Non-pigmented ciliary epithelial cell (primary cell): Measurements from ENCODE around the gene ZKSCAN4.

ENCODE experiments used
- DNase-seq: peaks from one replicate; pipeline ENCODE4 v3.0.0-alpha.2; 2010; ENCODE audit warnings: low read depth

Gene ZKSCAN4

GRCh38 chr6:28252009-28252975 lies at the start of gene ZKSCAN4:
Gene ZKSCAN4 (minus strand): TSS chr6:28252269. CDS start chr6:28251980, 289 bp downstream.
- peak; percentile 72 for DNase-seq

- DNase-seq, result no peak
Measured at GRCh38 chr6:28296520-28297060, 44.5 kb upstream of the ZKSCAN4 start.

GRCh38 chr6:28295326-28295725 lies 43.3 kb upstream of the ZKSCAN4 start:
- DNase-seq, result no peak

- DNase-seq, result no peak
Measured at GRCh38 chr6:28291573-28291972, 39.5 kb upstream of the ZKSCAN4 start.

GRCh38 chr6:28282926-28283325 lies 30.9 kb upstream of the ZKSCAN4 start:
- DNase-seq, result no peak

GRCh38 chr6:28281288-28282064 lies 29.4 kb upstream of the ZKSCAN4 start, which contains the start of gene PGBD1:
Gene PGBD1 (plus strand): TSS chr6:28281572. CDS start chr6:28283814, 2,242 bp downstream.
- peak; percentile 17 for DNase-seq

- DNase-seq, result no peak
Measured at GRCh38 chr6:28280595-28281287, 28.7 kb upstream of the ZKSCAN4 start.

GRCh38 chr6:28277746-28278145 lies 25.7 kb upstream of the ZKSCAN4 start:
- DNase-seq, result no peak

GRCh38 chr6:28274888-28275287 lies 22.8 kb upstream of the ZKSCAN4 start:
- DNase-seq, result no peak

GRCh38 chr6:28269492-28269891 lies 17.4 kb upstream of the ZKSCAN4 start:
- peak; percentile 79 for DNase-seq

- DNase-seq, result no peak
Measured at GRCh38 chr6:28267695-28268059, 15.6 kb upstream of the ZKSCAN4 start.

GRCh38 chr6:28266962-28267694 lies 15.1 kb upstream of the ZKSCAN4 start, which contains the start of gene ZSCAN26:
Gene ZSCAN26 (plus strand): TSS chr6:28267143. CDS start chr6:28271920, 4,777 bp downstream.
- peak; percentile 52 for DNase-seq

GRCh38 chr6:28266563-28266961 lies 14.5 kb upstream of the ZKSCAN4 start:
- DNase-seq, result no peak

GRCh38 chr6:28264834-28265401 lies 12.8 kb upstream of the ZKSCAN4 start:
- no peak for DNase-seq

GRCh38 chr6:28263922-28264321 lies 11.9 kb upstream of the ZKSCAN4 start:
- no peak for DNase-seq

GRCh38 chr6:28258877-28259777 lies 7.1 kb upstream of the ZKSCAN4 start, which contains the start of gene NKAPL:
Gene NKAPL (plus strand): TSS chr6:28259297. CDS start chr6:28259372, 75 bp downstream.
- peak; percentile 32 for DNase-seq

GRCh38 chr6:28257042-28257441 lies 5.0 kb upstream of the ZKSCAN4 start:
- DNase-seq, result no peak

GRCh38 chr6:28254121-28254519 lies 2.1 kb upstream of the ZKSCAN4 start:
- no peak for DNase-seq

GRCh38 chr6:28251661-28252008 lies 434 bp downstream of the ZKSCAN4 start:
- no peak for DNase-seq

GRCh38 chr6:28250747-28251146 lies 1.3 kb downstream of the ZKSCAN4 start:
- DNase-seq, result no peak
